Stimulated activated CD4-positive, alpha-beta T cell treated with anti-CD3 and anti-CD28 coated beads, Interleukin-2, amount 100 ng/mL, for 24 hours (primary cell): ENCODE results near the gene ING1.
"Not testable (repeated sequence)": the region's sequence is repeated elsewhere in the genome, so short reads cannot be mapped to it uniquely, and the experiment has no call there.

Source experiments
- DNase-seq, 2 donors: peaks; one replicate each; pipeline ENCODE4 v3.0.0-alpha.2; 2020

Gene ING1

DNA sequence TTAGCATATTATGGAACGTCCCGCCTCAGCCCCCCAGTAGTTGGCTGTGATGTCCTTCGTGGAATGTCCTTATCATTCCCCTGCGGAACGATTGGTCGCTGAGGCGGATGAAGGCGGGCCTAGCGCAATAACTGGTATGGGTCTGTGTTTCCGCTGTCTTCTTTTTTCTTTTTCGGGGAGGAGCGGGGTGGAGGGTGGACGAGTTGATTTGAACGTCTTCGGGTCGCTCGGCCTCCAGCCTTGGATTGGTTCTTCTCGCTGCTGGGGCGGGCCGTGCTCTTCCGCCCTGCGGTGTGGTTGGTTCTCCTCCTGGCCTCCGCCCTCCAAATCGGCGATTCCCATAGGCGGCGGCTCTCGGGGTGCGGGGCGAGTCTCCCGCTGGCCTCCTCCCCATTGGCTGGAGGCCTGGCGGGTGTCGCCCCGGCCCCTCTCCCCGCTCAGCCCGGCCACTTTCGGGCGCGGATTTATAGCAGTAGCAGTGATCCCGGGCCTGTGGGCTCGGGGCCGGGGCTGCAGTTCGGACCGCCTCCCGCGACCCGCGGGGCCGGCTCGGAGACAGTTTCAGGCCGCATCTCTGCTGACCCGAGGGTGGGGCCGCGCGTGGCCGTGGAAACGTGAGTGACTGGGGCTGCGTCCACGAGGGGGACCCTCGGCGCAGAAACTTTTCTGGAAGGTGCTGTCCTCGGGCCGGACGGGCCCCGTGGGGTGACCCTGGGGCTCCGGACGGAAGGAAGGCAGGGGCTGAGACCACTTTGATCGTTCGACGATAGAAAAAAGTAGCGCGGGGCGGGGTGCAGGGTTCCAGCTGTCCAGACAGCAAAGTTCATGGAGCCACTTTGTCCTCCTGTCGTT lies 2.1 kb downstream of the ING1 start:
- peak; percentile 94 to 95 for DNase-seq

DNA sequence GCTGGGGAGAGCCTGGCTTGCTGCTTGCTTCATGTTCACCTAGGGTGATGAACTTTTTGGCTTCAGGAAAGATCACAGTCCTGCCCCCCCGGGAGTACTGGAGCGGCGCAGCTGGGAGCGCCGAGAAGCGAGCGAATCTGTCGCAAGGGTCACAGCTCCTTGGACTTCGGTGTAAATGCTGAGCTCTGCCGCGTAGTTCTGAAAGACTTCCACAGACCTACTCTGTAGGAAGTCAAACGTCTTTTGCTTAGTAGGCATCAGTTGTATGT lies 2.7 kb downstream of the ING1 start:
- DNase-seq = no peak

DNA sequence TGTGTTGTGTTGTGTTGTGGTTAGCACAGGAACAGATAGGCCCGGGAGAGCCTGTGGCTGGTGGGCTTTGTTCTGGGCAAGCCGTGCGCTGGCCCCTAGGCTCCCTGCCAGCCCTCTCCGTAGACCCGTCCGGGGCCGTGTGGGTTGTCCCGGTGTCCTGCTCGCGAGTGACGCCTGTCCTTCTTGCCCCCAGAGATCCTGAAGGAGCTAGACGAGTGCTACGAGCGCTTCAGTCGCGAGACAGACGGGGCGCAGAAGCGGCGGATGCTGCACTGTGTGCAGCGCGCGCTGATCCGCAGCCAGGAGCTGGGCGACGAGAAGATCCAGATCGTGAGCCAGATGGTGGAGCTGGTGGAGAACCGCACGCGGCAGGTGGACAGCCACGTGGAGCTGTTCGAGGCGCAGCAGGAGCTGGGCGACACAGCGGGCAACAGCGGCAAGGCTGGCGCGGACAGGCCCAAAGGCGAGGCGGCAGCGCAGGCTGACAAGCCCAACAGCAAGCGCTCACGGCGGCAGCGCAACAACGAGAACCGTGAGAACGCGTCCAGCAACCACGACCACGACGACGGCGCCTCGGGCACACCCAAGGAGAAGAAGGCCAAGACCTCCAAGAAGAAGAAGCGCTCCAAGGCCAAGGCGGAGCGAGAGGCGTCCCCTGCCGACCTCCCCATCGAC lies 5.7 kb downstream of the ING1 start:
- DNase-seq = no peak

DNA sequence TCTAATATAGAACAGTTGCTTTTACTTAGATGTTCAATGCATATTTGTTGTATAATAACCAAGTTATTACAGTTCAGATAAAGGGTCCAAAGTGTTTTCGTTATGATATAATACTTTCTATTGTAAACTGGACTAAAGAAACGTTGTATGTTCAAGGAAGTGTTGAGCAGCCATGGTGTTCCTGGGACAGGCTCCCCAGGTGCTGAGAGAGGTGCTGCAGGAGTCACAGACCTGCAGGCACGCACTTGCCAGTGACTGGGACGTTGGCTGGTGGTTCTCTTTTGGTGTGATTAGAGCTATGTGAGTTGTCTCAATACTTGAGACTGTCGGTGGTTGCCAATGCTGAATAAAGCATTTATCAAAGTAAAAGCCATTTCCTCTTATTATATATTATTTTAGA lies 9.5 kb downstream of the ING1 start:
- DNase-seq = no peak

DNA sequence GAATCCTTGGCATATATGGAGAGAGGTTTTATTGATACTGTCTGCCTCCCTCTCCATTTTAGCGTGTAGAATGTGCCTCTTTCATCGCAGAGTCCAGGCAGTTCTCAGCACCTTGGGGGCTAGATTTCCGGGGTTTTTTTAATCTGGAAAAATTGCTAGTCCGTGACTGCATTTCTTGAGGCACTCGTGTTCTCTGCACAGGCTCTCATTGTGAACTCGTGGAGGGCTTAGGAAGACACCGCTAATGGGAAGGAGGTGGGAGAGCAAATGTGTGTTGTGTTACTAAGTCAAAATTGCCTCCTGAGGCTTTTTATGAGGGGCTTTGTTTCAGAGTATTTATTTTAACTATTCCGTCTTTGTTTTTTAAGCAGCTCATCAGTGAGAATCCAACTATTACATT lies 10.1 kb downstream of the ING1 start:
- DNase-seq = no peak

DNA sequence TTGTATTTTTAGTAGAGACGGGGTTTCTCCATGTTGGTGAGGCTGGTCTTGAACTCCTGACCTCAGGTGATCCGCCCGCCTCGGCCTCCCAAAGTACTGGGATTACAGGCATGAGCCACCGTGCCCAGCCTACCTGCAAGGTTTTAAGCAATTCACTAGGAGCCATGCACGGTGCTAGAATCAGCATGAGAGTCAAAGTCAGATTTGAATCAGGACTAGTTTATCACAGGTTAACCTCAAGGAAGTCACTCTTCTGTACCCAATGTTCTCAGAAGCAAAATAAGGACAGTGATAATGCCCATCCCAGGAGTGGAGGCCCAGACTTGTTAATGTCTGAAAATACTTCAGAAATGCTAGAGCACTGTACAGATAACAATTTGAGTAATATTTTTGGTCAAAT lies 12.7 kb downstream of the ING1 start:
- DNase-seq = not testable (repeated sequence)

DNA sequence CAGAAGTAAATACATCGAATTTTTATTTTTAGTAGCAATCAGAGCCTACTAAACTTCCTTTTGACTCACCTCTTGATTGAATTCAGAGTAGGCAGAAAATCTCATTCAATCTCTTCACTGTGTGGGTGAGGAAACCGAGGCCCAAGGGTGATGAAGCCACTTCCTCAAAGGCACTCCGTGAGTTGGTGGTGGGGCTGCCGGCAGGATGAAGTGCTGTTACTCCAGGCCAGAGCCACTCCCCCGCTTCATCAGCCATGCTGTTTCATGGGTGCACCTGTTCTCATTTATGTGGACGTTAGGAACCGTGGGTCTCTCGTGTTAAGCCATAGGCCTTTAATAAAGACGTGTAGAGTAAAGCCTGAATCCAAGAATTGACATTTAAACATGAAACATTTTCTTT lies 13.2 kb downstream of the ING1 start:
- peak; percentile 52 to 70 for DNase-seq

DNA sequence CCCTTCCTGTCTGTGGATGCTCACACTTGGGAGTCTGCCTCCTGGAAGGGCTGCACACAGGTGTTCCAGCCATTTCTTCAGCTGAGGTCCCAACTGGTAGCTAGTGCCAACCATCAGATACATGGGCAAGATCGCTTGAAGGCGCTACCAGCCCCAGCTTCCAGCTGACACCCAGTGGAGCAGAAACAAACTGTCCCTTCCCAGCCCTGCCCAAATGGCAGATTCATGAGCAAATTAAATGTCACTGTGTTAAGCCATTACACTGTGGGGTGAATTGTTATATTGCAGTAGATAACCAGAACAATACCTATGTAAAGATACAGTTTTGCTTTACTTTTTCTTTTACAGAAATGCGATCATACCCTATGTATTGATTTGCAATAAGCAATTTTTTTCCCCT lies 17.6 kb downstream of the ING1 start:
- DNase-seq = no peak

DNA sequence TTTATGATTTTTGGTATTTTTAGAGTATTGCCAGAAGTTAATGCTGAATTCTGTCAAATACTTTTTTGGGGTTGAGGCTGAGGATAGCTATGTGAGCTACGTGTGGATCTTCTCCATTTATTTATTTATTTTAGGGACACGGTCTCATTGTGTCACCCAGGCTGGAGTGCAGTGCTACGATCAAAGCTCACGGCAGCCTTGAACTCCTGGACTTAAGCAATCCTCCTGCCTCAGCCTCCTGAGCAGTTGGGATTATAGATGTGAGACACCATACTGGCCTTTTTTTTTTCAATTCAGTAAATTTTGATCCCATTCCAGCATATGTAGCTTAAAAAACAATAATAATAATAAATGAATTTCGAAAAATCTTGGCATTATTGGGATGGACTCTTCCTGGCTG lies 21.1 kb downstream of the ING1 start:
- DNase-seq = no peak

DNA sequence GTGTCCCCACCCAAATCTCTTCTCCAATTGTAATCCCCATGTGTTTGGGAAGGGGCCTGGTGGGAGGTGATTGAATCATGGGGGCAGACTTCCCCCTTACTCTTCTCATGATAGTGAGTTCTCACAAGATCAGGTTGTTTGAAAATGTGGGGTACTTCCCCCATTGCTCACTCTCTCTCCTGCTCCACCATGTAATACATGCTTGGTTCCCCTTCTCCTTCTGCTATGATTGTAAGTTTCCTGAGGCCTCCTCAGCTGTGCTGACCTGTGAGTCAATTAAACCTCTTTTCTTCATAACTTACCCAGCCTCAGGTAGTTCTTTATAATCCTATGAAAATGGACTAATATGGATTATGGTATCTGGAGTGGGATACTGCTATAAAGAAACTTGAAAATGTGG lies 24.1 kb downstream of the ING1 start:
- DNase-seq = no peak

DNA sequence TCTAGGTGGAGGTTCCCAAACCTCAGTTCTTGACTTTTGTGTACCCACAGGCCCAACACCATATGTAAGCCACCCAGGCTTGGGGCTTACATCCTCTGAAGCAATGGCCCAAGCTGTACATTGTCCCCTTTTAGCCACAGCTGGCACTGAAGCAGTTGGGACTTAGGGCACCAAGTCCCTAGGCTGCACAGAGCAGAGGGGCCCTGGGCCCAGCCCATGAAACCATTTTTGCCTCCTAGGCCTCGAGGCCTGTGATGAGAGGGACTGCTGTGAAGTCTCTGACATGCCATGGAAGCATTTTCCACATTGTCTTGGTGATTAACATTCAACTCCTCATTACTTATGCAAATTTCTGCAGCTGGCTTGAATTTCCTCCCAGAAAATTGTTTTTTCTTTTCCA lies 30.2 kb downstream of the ING1 start:
- DNase-seq = no peak

DNA sequence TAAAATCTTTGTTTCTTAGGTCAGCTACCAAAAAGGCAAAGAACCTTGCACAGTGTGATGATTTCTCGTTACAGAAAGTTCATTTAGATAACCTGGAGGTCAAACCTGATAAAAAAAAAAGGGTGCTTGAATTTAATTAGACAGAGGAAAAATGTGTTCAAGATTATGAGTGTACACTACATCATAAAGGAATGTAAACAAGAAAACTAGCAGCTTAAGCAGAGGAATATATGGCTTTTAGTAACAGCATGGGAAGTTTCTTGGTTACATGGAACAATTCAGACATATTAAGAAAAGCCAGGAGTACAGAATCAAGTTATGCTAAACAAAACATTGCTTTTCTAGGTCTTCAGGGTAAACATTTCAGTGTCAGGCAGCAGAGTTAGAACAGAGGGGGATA lies 32.9 kb downstream of the ING1 start:
- no peak for DNase-seq

DNA sequence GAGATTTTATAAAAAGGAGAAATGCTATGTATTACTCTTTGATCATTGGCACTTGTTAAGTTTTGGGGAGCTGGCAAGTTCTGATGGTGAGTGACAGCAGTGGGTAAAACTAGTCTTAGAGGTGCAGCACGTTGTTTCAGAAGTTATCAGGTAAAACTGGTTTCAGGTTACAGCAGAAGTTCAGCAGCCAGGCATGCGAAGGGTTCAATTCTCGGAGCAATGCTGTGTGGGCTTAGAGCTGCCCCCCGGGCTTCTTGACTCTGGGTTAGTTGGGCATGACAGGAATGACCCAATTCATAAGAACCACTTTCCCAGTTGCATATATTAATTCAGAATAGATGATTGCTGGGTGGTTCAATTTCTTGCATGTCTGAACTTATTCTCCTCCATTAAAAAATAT lies 34.8 kb downstream of the ING1 start:
- no peak for DNase-seq

DNA sequence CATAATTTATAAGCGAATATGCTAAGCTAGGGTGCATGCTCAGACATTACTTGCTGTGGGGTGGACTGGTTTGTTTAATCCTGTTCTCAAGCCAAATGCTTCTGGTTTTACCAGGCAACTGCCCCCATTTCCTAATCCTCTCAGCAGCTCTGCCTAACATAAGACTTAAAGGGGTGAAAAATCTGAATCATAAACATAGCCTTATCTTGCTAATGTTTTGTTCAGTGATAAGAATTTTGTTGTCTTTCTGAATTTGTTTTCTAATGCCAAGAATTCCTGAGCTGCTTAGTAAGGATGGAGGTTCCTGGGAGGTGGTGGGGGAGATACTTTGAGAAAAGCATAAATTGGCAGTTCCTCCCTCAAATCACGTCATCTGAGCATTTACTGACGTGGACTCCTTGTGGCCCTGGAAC lies 42.7 kb downstream of the ING1 start:
- DNase-seq = no peak

DNA sequence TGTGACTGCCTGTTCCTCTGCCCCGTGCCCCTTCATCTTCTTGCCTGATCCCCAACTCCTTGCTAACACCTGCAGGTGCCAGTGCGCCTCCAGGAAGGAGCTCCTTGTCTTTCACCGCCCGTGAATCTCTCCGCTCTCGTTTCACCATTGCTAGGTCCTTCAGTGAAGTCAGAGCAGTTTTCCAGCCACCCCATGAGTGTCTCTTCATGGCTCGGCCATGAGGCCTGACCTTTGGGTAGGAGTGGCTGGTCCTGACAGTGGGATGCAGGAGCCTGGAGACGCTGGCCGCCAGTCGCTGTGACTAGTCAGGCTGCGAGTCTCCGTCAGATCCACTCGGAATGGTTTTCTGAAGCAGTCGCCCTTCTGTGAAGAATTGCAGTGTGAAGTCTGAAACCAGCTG lies 43.8 kb downstream of the ING1 start:
- no peak for DNase-seq

DNA sequence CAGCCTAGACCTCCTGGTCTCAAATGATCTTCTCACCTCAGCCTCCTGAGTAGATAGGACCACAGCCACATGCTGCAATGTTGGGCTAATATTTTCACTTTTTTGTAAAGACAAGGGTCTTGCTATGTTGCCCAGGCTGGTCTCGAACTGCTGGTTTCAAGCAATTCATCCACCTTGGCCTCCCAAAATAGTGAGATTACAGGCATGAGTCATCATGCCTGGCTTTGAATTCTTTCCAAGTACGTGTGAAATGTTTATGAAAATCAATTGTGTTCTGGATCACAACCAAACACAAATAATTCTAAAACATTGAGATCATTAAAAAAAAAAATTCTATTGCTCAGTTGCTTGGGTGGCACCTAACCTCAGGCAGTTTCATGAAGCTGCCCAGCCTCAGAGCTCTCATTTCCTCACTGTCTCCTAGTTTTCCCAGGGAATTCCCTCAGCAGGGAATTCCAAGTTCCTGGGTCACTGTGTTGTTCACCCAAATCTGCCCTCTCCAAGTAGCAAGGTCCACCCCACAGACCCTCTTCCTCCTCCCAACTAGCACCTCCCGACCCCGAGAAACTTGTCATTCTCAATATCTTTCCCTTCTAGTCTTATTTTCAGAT lies 44.8 kb downstream of the ING1 start:
- DNase-seq = no peak

DNA sequence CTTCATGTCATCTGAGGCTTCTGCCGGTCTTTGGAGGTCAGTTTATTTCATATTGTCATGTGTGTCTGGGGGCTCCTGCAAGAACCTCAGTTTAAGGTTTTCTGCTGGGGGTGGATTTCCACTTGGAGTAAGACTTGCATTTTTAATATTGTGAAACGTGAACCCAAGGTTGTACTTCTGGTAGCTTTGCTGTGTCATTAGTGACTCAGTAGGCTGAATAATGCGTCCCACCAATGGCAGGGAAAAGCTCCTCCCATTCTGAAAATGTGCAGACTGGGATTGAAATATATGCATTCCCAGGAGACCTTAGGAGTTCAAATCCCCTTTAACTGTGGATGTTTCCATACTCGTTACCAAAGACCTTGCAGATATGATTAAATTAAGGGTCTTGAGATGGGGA lies 46.2 kb downstream of the ING1 start:
- DNase-seq = no peak

DNA sequence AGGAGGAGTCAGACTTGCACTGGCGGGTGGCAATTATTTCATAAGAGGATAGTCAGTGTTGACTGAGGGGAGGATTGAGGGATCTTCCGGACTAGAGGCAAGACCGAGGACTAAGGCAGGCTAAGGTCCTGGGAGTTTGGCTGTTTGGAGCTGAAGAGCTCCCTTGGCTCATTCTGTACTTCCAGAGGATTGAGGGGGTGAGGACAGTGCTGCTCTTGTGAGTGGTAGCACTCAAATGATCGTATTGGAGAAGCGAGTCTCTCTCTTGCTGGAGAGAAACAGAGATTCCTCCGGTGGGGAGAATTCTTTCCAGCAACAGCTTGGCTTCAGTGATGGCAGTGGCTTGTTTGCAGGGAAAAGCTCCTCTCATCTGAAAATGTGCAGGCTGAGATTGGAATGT lies 47.1 kb downstream of the ING1 start:
- DNase-seq = no peak

DNA sequence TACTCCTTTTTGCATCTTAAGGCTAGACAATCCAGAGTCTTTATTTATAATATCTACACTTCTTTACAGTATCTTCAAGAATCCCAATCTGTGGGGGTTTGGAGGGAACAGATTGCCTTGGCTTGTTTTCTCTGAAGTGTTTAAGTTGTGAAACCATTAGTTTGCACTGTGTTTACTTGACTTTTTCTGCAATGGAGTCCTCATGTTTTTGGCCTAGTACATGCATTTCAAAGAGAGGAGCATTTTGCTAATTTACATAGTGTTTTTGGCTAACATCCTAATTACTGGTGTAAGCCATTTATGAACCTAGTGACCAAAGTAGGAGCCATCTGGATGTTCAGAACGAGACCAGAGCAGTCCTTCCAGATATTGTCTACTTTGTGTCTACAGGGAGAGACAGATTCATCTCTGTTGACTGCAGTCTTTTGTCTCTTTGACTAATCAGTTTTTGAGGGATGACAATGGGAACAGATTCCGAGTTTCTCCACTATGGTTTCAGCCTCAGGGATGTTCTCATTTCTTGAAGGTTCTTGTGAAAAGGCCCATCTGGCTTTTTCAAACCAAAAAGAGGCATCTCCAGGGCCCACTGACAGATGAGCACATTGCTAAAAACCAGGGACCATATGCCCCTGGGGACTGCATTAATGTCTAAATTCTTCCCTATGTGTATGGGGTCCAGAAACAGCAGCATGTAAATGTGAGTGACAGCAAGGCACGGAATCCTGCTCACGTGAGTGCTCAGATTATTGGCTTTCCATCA lies 53.4 kb downstream of the ING1 start:
- DNase-seq = no peak

DNA sequence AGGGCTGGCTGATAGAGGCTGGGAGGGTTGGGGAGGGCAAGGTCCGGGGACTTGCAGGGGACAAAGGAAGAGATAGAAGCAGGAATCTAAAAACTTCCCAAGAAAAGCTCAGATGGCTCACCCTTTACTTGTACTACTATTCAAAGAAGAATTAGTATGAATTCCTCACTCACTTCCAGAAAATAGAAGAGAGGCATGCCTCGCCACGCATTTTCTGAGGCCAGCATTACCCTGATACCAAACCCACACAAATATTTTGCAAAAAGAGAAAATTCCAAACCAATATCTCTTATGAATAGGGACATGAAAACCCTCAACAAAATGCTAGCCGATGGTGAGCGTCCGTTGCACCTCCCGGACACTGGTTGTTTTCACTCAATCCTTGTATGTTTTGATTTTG lies 54.0 kb downstream of the ING1 start:
- DNase-seq = no peak

DNA sequence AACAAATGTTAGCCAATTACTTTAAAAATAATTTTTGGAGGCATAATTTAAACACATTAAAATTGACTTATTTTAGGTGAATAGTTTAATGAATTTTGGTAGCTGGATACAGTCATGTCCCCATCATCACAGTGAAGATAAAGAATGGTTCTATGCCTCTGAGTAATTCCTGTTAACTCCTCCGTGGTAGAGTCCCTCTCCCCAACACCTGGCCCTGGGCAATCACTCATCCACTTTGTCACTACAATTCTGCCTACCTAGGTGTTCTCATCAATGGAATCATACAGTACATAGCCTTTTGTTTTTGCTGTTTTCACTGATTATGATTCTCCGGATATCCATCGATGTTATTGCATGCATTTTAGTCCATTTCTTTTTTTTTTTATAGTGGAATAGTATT lies 55.6 kb downstream of the ING1 start:
- no peak for DNase-seq

DNA sequence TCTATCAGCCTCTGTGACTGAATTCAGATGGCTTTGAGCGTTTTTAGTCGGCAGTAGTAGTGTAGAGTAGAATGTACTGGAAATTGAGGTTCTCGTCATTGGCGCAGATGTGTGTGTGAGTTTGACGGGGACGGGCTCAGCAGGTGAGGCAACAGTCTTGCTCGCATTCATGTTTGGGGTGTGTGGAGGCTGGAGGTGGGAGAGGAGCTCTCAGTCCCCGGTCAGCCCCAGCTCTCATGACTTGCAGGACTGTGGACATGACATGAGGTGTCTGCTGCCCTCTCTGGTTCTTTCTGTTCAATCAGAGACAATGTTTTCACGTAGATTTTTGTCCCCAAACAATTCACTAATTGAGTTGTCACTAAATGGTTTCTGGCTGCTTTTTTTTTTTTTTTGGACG lies 57.2 kb downstream of the ING1 start:
- no peak for DNase-seq

DNA sequence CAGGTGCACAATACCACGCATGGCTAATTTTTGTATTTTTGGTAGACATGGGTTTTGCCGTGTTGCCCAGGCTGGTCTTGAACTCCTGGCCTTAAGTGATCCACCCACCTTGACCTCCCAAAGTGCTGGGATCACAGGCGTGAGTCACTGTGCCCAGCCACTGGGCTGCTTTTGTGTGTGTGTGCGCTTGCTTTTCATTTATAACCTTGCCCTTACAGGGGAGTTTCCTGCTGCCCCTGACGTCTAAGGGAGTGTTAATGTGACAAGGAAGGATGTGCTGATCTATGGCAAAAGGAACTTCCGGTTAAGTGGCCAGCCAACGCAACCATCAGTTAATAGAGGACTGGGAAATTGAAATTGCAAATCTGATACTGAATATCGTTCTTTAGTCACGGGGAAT lies 57.7 kb downstream of the ING1 start:
- no peak for DNase-seq
